Body of pancreas (tissue), 4 donors: ENCODE measurements around the gene PCSK2.

Experiments used
- POLR2A ChIP-seq, 3 donors: fragments of 450-650 bp; IDR thresholded peaks; one replicate each; pipeline ENCODE4 v1.6.1; 2016; ENCODE audit warnings: antibody characterized with exemption in 3 of 3, mild to moderate bottlenecking in 2 of 3
- TF ChIP-seq, protein P1 (sequence below), 7 experiments: fragments of 450-650 bp in 4 of 7; fragments of 200-600 bp in 3 of 7; sonication (generic) in 3 of 7; IDR thresholded peaks; one replicate each; pipeline ENCODE4 v1.5.1; 2016 to 2019; ENCODE audit warnings: antibody characterized with exemption in 7 of 7

DNA sequence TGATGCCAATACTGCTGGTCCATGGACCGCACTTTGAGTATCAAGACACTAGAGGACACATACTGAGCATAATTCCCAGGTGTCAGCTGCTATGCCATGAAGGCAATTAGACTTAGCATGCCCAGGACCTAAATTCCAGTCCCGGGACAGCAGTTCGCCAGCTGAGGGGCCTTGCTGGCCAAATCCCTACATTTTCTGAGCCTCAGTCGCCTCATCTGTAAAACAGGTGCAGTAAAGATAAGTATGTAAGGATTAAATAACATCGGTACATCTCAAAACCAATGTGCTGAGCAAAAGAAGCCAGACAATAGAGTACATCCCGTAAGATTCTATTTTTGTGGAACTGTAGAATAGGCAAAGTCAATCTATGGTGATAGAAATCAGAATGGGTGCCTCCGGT lies 303.3 kb downstream of the PCSK2 start:
- TF ChIP-seq, protein P1, sequence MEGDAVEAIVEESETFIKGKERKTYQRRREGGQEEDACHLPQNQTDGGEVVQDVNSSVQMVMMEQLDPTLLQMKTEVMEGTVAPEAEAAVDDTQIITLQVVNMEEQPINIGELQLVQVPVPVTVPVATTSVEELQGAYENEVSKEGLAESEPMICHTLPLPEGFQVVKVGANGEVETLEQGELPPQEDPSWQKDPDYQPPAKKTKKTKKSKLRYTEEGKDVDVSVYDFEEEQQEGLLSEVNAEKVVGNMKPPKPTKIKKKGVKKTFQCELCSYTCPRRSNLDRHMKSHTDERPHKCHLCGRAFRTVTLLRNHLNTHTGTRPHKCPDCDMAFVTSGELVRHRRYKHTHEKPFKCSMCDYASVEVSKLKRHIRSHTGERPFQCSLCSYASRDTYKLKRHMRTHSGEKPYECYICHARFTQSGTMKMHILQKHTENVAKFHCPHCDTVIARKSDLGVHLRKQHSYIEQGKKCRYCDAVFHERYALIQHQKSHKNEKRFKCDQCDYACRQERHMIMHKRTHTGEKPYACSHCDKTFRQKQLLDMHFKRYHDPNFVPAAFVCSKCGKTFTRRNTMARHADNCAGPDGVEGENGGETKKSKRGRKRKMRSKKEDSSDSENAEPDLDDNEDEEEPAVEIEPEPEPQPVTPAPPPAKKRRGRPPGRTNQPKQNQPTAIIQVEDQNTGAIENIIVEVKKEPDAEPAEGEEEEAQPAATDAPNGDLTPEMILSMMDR (IDR thresholded peaks at IDR 0.05), result no peak
- no peak for TF ChIP-seq POLR2A (IDR thresholded peaks at IDR 0.05)
